PC-3 (cell line): ENCODE data around the gene SENP7. TPM values are rescaled to one million over a fixed set of nuclear protein-coding genes. Genes with fewer than 3 reads are reported as not detected.

ENCODE experiments used
- ATAC-seq: fragments of 200-7000 bp; cut with Tn5 transposase; 2 replicates; pipeline ENCODE4 v1.9.1; 2020; ENCODE audit warnings: mild to moderate bottlenecking, moderate library complexity
- BruUV-seq: library from RNA; stranded (reverse); fragments of 400-500 nt; replicated peaks from 2 replicates; lab custom pipeline; 2021; lab: Mats Ljungman, UMichigan
- CTCF ChIA-PET: fragments of 300-600 bp; sonication (Branson Sonifier 250); formaldehyde crosslinking; loops from one replicate; lab custom pipeline; 2022; ENCODE audit warnings: antibody characterized with exemption; lab: Charles Lee
- POLR2A ChIA-PET: fragments of 300-600 bp; sonication (Branson Sonifier 250); formaldehyde crosslinking; loops from one replicate; lab custom pipeline; 2022; ENCODE audit warnings: antibody characterized with exemption; ENCODE audit not compliant: unreplicated experiment; lab: Charles Lee
- DNase-seq: peaks from one replicate; pipeline ENCODE4 v3.0.0-alpha.2; 2015
- H2AFZ ChIP-seq: fragments of 300-600 bp; sonication (generic); 2 replicates; pipeline ENCODE4 v1.6.0; 2016; ENCODE audit warnings: antibody characterized with exemption, low read length
- H3F3A ChIP-seq: fragments of 300-600 bp; sonication (generic); one replicate; pipeline ENCODE4 v1.6.0; 2017; ENCODE audit warnings: antibody characterized with exemption, low read length, control low read depth, mild to moderate bottlenecking; ENCODE audit not compliant: unreplicated experiment
- H3K27ac ChIP-seq: fragments of 300-600 bp; sonication (generic); 2 replicates; pipeline ENCODE4 v1.5.1; 2016; ENCODE audit warnings: mild to moderate bottlenecking, low read length
- H3K27me3 ChIP-seq: fragments of 300-600 bp; sonication (generic); 2 replicates; pipeline ENCODE4 v1.6.1; 2016; ENCODE audit warnings: low read length, mixed read lengths
- H3K36me3 ChIP-seq: fragments of 300-600 bp; sonication (generic); 2 replicates; pipeline ENCODE4 v1.6.1; 2016; ENCODE audit warnings: low read depth, mixed run types, low read length, mixed read lengths
- H3K4me1 ChIP-seq: fragments of 300-600 bp; sonication (generic); 2 replicates; pipeline ENCODE4 v1.5.1; 2016; ENCODE audit warnings: low read length; ENCODE audit not compliant: insufficient read depth
- H3K4me2 ChIP-seq: fragments of 300-600 bp; sonication (generic); 2 replicates; pipeline ENCODE4 v1.6.0; 2016; ENCODE audit warnings: low read length
- H3K4me3 ChIP-seq: fragments of 300-600 bp; sonication (generic); 2 replicates; pipeline ENCODE4 v1.5.1; 2016; ENCODE audit warnings: mild to moderate bottlenecking, low read length, mixed read lengths
- H3K79me2 ChIP-seq: fragments of 300-600 bp; sonication (generic); 2 replicates; pipeline ENCODE4 v1.6.1; 2017; ENCODE audit warnings: low read length, mixed read lengths
- H3K9ac ChIP-seq: fragments of 300-600 bp; sonication (generic); 2 replicates; pipeline ENCODE4 v1.6.0; 2016; ENCODE audit warnings: mild to moderate bottlenecking, low read length
- H3K9me2 ChIP-seq: fragments of 300-600 bp; sonication (generic); replicated peaks from 2 replicates; pipeline ENCODE4 v1.6.1; 2016; ENCODE audit warnings: mixed run types, low read length, mixed read lengths
- H3K9me3 ChIP-seq: fragments of 300-600 bp; sonication (generic); 2 replicates; pipeline ENCODE4 v1.6.1; 2016; ENCODE audit warnings: low read length, mixed read lengths
- H4K20me1 ChIP-seq: fragments of 300-600 bp; sonication (generic); 2 replicates; pipeline ENCODE4 v1.6.1; 2016; ENCODE audit warnings: low read length, mixed read lengths
- EZH2 ChIP-seq: fragments of 300-600 bp; sonication (generic); IDR thresholded peaks from one replicate; pipeline ENCODE4 v1.6.1; 2017; ENCODE audit warnings: antibody characterized with exemption, mild to moderate bottlenecking, low read length; ENCODE audit not compliant: unreplicated experiment
- EZH2phosphoT487 ChIP-seq: fragments of 300-600 bp; sonication (generic); IDR thresholded peaks from 2 replicates; pipeline ENCODE4 v1.6.1; 2018; ENCODE audit warnings: mild to moderate bottlenecking, antibody characterized with exemption, low read length, borderline replicate concordance
- intact Hi-C: fragments of 100-400 bp; cut with micrococcal nuclease; formaldehyde crosslinking; loops from 2 replicates; pipeline ENCODE4 v1.9.0; 2023
- total RNA-seq: library from RNA; depleted of rRNA; stranded (reverse); fragments of >200 nt; gene quantifications from 2 replicates; pipeline ENCODE4 v1.2.3, GENCODE V29; 2014
- TF ChIP-seq, protein P1 (sequence below): fragments of 300-600 bp; sonication (generic); conservative IDR thresholded peaks from 2 replicates; pipeline ENCODE4 v1.5.1; 2017; ENCODE audit warnings: antibody characterized with exemption, low read depth, mild to moderate bottlenecking, low read length

Gene SENP7
- total RNA-seq, 1 experiment from 2014 or later: 4.8 TPM

- DNase-seq: peak; percentile 91
- H3K36me3 ChIP-seq: no peaks in the 10 kb centered on the region
- no peaks in the 10 kb centered on the region for H3K27me3 ChIP-seq
- peak; percentile 95 for ATAC-seq
- H3K79me2 ChIP-seq: no peaks in the 10 kb centered on the region
- H3K9ac ChIP-seq: peak overlapping the region; percentile 48
- intact Hi-C loops: no loop called here
- no peaks in the 10 kb centered on the region for H4K20me1 ChIP-seq
- CTCF ChIA-PET: interaction anchor here (1.0 kb wide), 1 partner anchor 73 kb away, joined by 3 read pairs; no protein-coding TSS in a partner anchor
- H3K27ac ChIP-seq: peak overlapping the region; percentile 85
- peaks cover 20% of the 10 kb centered on the region for H3K4me1 ChIP-seq
- H3F3A ChIP-seq: peaks cover 5% of the 10 kb centered on the region
- peak overlapping the region; percentile 82 for H3K4me2 ChIP-seq
- H3K9me3 ChIP-seq: no peaks in the 10 kb centered on the region
- peak overlapping the region; percentile 36 for H2AFZ ChIP-seq
- no peak for TF ChIP-seq EZH2phosphoT487
- TF ChIP-seq, protein P1, sequence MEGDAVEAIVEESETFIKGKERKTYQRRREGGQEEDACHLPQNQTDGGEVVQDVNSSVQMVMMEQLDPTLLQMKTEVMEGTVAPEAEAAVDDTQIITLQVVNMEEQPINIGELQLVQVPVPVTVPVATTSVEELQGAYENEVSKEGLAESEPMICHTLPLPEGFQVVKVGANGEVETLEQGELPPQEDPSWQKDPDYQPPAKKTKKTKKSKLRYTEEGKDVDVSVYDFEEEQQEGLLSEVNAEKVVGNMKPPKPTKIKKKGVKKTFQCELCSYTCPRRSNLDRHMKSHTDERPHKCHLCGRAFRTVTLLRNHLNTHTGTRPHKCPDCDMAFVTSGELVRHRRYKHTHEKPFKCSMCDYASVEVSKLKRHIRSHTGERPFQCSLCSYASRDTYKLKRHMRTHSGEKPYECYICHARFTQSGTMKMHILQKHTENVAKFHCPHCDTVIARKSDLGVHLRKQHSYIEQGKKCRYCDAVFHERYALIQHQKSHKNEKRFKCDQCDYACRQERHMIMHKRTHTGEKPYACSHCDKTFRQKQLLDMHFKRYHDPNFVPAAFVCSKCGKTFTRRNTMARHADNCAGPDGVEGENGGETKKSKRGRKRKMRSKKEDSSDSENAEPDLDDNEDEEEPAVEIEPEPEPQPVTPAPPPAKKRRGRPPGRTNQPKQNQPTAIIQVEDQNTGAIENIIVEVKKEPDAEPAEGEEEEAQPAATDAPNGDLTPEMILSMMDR: no peak
- TF ChIP-seq EZH2: no peak
- POLR2A ChIA-PET: interaction anchor here (0.7 kb wide), 1 partner anchor 7 kb away, joined by 5 read pairs; no protein-coding TSS in a partner anchor
- peak overlapping the region; percentile 54 for H3K4me3 ChIP-seq
- BruUV-seq: no TSS peak
- H3K9me2 ChIP-seq: no peaks in the 10 kb centered on the region
These were observed 209.8 kb downstream of the SENP7 start for GRCh38 chr3:101303089-101303731.

- no peak overlapping the region for H3K9ac ChIP-seq
- H3K27me3 ChIP-seq: no peaks in the 10 kb centered on the region
- H3K4me3 ChIP-seq: no peak overlapping the region
- H4K20me1 ChIP-seq: no peaks in the 10 kb centered on the region
- H3K4me1 ChIP-seq: peaks cover 20% of the 10 kb centered on the region
- no TSS peak for BruUV-seq
- H3K36me3 ChIP-seq: no peaks in the 10 kb centered on the region
- H3K9me3 ChIP-seq: no peaks in the 10 kb centered on the region
- ATAC-seq (no peak), DNase-seq (no peak)
- CTCF ChIA-PET: no interaction called here
- H3K9me2 ChIP-seq: no peaks in the 10 kb centered on the region
- H3F3A ChIP-seq: peaks cover 5% of the 10 kb centered on the region
- H3K27ac ChIP-seq: no peak overlapping the region
- POLR2A ChIA-PET: no interaction called here
- intact Hi-C loops: no loop called here
- H3K4me2 ChIP-seq: no peak overlapping the region
- no peaks in the 10 kb centered on the region for H3K79me2 ChIP-seq
- H2AFZ ChIP-seq: no peak overlapping the region
- TF ChIP-seq, protein P1: no peak
- no peak for TF ChIP-seq EZH2
- TF ChIP-seq EZH2phosphoT487: no peak
These were observed 212.9 kb downstream of the SENP7 start for GRCh38 chr3:101300073-101300472.

DNA sequence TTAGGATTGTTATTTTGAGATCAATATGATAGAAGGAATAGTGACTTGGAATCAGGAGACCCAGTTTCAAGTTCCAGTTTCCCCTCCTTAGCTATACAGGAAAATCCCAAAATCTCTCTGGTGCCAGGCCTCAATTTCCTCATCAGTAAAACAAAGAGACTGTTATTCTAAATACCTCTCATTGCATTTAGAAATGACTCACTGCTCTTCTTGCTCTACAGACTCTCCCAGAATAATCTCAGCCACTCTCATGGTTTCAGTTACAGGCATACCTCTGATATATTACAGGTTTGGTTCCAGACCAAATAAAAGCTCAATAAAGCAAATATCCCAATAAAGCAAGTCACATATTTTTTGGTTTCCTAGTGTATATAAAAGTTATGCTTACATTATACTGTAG is 221.0 kb downstream of the SENP7 start:
- intact Hi-C loops: loop anchor here (5.0 kb wide), 1 partner anchor 220 kb away; the partner anchor contains the start of gene SENP7
- Histone ChIP-seq H3K9me3 (no peaks in the 10 kb centered on the region), H3K9me2 (no peaks in the 10 kb centered on the region), H3K36me3 (no peaks in the 10 kb centered on the region), H3K27ac (peak overlapping the region; percentile 70), H3K4me2 (peak overlapping the region; percentile 13; the same call in 1 of the 2 replicates), H2AFZ (no peak overlapping the region), H3K27me3 (no peaks in the 10 kb centered on the region), H3K79me2 (no peaks in the 10 kb centered on the region), H3K9ac (no peak overlapping the region), H3F3A (no peaks in the 10 kb centered on the region), H4K20me1 (no peaks in the 10 kb centered on the region), H3K4me3 (no peak overlapping the region), H3K4me1 (peaks cover 25% of the 10 kb centered on the region)
- POLR2A ChIA-PET: no interaction called here
- CTCF ChIA-PET: interaction anchor here (1.0 kb wide), 1 partner anchor 96 kb away, joined by 3 read pairs; no protein-coding TSS in a partner anchor
- ATAC-seq (peak; percentile 99), DNase-seq (peak; percentile 71)
- no TSS peak for BruUV-seq
- TF ChIP-seq, protein P1: no peak
- TF ChIP-seq EZH2phosphoT487 (no peak), EZH2 (no peak)
